GM23248 (cell line): Measurements from ENCODE around the gene NACC1. TPM values are rescaled to one million over a fixed set of nuclear protein-coding genes. Genes with fewer than 3 reads are reported as not detected.

Experiments
- DNase-seq: peaks from one replicate; pipeline ENCODE4 v3.0.0-alpha.2; 2015
- H2AFZ ChIP-seq: fragments of 200-600 bp; sonication (generic); 2 replicates; pipeline ENCODE4 v1.6.1; 2016; ENCODE audit warnings: antibody characterized with exemption
- H3F3A ChIP-seq: fragments of 200-600 bp; sonication (generic); 2 replicates; pipeline ENCODE4 v1.6.1; 2016; ENCODE audit warnings: mild to moderate bottlenecking, antibody characterized with exemption, mixed run types; ENCODE audit not compliant: insufficient read depth
- H3K27ac ChIP-seq: fragments of 200-600 bp; sonication (generic); 2 replicates; pipeline ENCODE4 v1.5.1; 2016; ENCODE audit warnings: mild to moderate bottlenecking
- H3K27me3 ChIP-seq: fragments of 200-600 bp; sonication (generic); replicated peaks from 2 replicates; pipeline ENCODE4 v1.6.1; 2016; ENCODE audit warnings: mild to moderate bottlenecking; ENCODE audit not compliant: insufficient read depth
- H3K36me3 ChIP-seq: fragments of 200-600 bp; sonication (generic); 2 replicates; pipeline ENCODE4 v1.6.1; 2016; ENCODE audit warnings: low read depth, mild to moderate bottlenecking
- H3K4me1 ChIP-seq: fragments of 200-600 bp; sonication (generic); 2 replicates; pipeline ENCODE4 v1.6.1; 2016; ENCODE audit warnings: mild to moderate bottlenecking; ENCODE audit not compliant: insufficient read depth
- H3K4me2 ChIP-seq: fragments of 200-600 bp; sonication (generic); one replicate; pipeline ENCODE4 v1.6.1; 2016; ENCODE audit warnings: mild to moderate bottlenecking; ENCODE audit not compliant: unreplicated experiment
- H3K4me3 ChIP-seq: fragments of 200-600 bp; sonication (generic); 2 replicates; pipeline ENCODE4 v1.5.1; 2016; ENCODE audit warnings: mild to moderate bottlenecking
- H3K79me2 ChIP-seq: fragments of 200-600 bp; sonication (generic); 2 replicates; pipeline ENCODE4 v1.6.1; 2016; ENCODE audit warnings: mild to moderate bottlenecking; ENCODE audit not compliant: insufficient read depth
- H3K9ac ChIP-seq: fragments of 200-600 bp; sonication (generic); 2 replicates; pipeline ENCODE4 v1.6.1; 2016; ENCODE audit warnings: mild to moderate bottlenecking
- H3K9me2 ChIP-seq: fragments of 200-600 bp; sonication (generic); 2 replicates; pipeline ENCODE4 v1.6.1; 2016; ENCODE audit warnings: mixed run types, mild to moderate bottlenecking, moderate library complexity; ENCODE audit not compliant: insufficient read depth
- H3K9me3 ChIP-seq: fragments of 200-600 bp; sonication (generic); one replicate; pipeline ENCODE4 v1.6.1; 2017; ENCODE audit warnings: low read depth
- H4K20me1 ChIP-seq: fragments of 200-600 bp; sonication (generic); 2 replicates; pipeline ENCODE4 v1.6.0; 2016; ENCODE audit not compliant: insufficient read depth
- EZH2 ChIP-seq: fragments of 200-600 bp; sonication (generic); IDR thresholded peaks from 2 replicates; pipeline ENCODE4 v1.6.1; 2018; ENCODE audit warnings: antibody characterized with exemption, mild to moderate bottlenecking; ENCODE audit not compliant: insufficient read depth, poor library complexity, severe bottlenecking
- EZH2phosphoT487 ChIP-seq: fragments of 200-600 bp; sonication (generic); IDR thresholded peaks from 2 replicates; pipeline ENCODE4 v1.6.1; 2018; ENCODE audit warnings: antibody characterized with exemption, moderate library complexity, mild to moderate bottlenecking, low read depth; ENCODE audit not compliant: insufficient read depth
- WGBS, 2 experiments: methylation state at CpG; one replicate each; pipeline ENCODE4 v1.1.6; 2015 to 2017; ENCODE audit warnings: low lambda C conversion rate in 2 of 2, low coverage in 1 of 2; ENCODE audit errors: missing lambda C conversion rate in 2 of 2; 5-methylcytosine and 5-hydroxymethylcytosine counted together
- in situ Hi-C: fragments of 300-500 bp; cut with MboI; formaldehyde crosslinking; loops from 2 replicates; pipeline ENCODE4 v1.15.0; 2020
- polyA plus RNA-seq: library from polyadenylated mRNA; unstranded; fragments of >200 nt; fragmentation: Nextera tagmentation; extraction: Ambion mirVana; gene quantifications from 2 replicates; pipeline ENCODE4 v1.2.1, GENCODE V29; 2016
- total RNA-seq: library from RNA; depleted of rRNA; stranded (reverse); fragments of >200 nt; shearing (Covaris generic); gene quantifications from 2 replicates; pipeline ENCODE4 v1.2.3, GENCODE V29; 2014

Gene NACC1
- total and polyA plus RNA-seq, 2 experiments from 2014 or later = 1.4 to 104 TPM

DNA sequence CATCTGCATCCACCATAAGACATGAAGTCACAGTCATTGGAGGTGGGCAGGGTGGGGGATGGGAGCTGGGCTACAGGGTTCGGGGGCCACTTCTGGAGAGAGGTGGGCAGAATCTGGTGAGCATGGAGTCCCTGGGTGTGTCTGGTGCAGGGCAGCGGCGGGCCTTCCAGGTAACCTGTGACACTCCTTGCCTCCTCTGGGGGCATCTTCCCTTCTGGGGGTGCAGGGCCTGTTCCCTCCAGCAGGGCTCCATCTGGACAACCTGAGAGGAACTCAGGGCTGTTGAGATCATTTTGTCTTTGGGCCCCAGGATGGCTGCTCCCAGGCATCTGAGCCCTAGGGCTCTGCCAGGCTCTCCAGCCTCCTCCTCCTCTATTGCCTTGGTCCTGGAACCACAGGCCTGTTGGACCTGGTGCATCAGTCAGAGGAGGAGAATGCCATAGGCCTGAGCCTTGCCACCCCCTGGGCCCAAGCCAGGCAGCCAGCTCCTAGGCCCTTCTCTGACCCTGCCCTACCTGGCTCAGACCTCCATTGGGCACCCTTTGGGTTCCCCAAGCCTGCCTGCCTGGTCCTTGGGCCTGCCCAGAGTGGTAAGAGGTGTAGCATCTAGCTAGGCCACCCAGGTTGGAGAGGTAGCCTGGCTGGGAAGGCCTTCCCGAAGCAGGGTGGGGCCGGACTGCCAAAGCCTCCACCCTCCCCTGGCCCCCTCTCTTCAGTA lies 28.8 kb upstream of the NACC1 start:
- no peaks in the 10 kb centered on the region for H3K9me3 ChIP-seq
- peak overlapping the region; percentile 78 for H3K27ac ChIP-seq
- H3K4me1 ChIP-seq = peaks cover 25% of the 10 kb centered on the region
- H3F3A ChIP-seq = peaks cover 33% of the 10 kb centered on the region
- TF ChIP-seq EZH2phosphoT487 (no peak), EZH2 (no peak)
- whole genome bisulfite sequencing, 2 experiments = 46 to 78% methylated on average over 4 to 5 of the region's 5 CpGs
- no peak overlapping the region for H2AFZ ChIP-seq
- no peaks in the 10 kb centered on the region for H3K27me3 ChIP-seq
- no peak overlapping the region for H3K4me3 ChIP-seq
- DNase-seq = peak; percentile 69
- H3K79me2 ChIP-seq = peaks cover 37% of the 10 kb centered on the region
- in situ Hi-C loops = no loop called here
- no peaks in the 10 kb centered on the region for H3K9me2 ChIP-seq
- H3K9ac ChIP-seq = peak overlapping the region; percentile 55; the same call in 1 of the 2 replicates
- peaks cover 6% of the 10 kb centered on the region; the same call in 1 of the 2 replicates for H3K36me3 ChIP-seq
- no peak overlapping the region for H3K4me2 ChIP-seq
- no peaks in the 10 kb centered on the region for H4K20me1 ChIP-seq

DNA sequence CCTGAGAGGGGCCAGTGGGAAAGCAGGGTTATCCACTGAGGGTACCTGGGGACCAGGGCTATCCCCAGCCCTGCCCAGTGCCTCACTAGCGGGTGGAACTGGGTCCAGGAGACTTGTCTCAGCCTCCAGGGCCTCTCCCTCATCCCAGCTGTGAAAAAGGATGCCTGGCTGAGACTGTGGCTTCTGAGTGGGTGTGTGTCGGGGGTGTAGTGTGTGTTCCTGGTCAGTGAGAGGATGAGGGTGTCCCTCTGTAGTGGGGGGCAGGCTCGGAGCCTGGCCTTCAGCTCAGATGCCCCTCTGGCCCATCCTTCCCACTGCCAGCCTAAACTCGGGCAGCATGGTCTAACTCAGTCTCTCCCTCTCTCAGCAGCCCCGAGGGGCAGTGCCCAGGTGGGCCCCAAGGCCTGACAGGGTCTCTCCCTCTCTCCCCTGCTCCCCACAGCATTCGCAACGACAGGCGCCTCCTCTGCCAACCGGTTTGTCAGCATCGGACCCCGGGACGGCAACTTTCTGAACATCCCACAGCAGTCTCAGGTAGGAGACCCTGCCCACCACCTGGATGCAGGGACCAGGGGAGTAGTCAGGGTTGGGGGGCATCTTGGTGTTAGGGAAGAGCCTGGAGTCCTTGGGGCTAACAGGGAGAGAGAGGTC lies 28.1 kb upstream of the NACC1 start:
- TF ChIP-seq EZH2 (no peak), EZH2phosphoT487 (no peak)
- 58 to 69% methylated on average over 12 of the region's 12 CpGs for WGBS, 2 experiments
- Histone ChIP-seq H3K9ac (peak overlapping the region; percentile 55), H3K4me3 (no peak overlapping the region), H3K36me3 (peaks cover 3% of the 10 kb centered on the region; the same call in 1 of the 2 replicates), H2AFZ (no peak overlapping the region), H3K9me2 (no peaks in the 10 kb centered on the region), H3F3A (peaks cover 30% of the 10 kb centered on the region), H3K27ac (peak overlapping the region; percentile 78), H3K4me1 (peaks cover 25% of the 10 kb centered on the region), H4K20me1 (no peaks in the 10 kb centered on the region), H3K4me2 (no peak overlapping the region), H3K27me3 (no peaks in the 10 kb centered on the region), H3K79me2 (peaks cover 38% of the 10 kb centered on the region), H3K9me3 (no peaks in the 10 kb centered on the region)
- in situ Hi-C loops = loop anchor here (10.0 kb wide), 1 partner anchor 105 kb away; no protein-coding TSS in a partner anchor
- no peak for DNase-seq

DNA sequence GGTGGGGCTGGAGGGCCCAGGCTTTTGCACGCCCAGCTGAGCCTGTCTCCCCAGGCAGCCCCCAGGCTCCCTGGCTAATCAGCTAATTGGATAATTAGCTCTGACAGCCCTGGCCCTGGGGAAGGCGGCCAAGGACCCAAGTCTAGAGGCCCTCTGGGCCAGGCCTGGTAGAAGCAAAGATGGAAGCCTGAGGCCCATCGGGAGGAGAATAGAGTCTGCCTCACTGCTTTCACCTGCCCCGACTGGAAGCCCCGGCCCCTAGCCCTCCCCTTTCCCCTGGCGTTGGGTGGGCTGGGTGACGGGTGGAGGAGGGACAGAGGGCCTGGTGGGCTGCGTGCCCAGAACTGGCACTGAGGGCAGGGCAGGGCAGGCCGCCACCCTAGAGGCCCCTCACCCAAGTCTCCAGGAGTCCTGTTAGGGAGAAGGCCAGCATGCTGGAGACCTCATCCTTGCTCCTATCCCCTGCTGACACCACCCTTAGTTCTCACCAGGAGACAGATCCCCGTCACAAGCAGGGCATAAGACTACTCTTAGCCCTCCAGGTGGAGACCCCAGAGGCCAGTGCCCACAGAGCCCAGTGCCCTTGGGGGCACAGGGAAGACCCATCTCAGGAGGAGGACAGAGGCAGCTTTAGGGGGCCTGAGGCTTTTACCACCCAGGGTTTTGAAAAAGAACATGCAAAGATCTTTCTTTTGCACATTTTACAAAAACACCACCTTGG lies 27.4 kb upstream of the NACC1 start:
- WGBS, 2 experiments = 55 to 62% methylated on average over 8 to 10 of the region's 10 CpGs
- H3K27ac ChIP-seq = peak overlapping the region; percentile 78
- no peak overlapping the region for H3K4me2 ChIP-seq
- no peak overlapping the region for H2AFZ ChIP-seq
- no peak overlapping the region for H3K4me3 ChIP-seq
- peaks cover 25% of the 10 kb centered on the region for H3K4me1 ChIP-seq
- H4K20me1 ChIP-seq = no peaks in the 10 kb centered on the region
- peak overlapping the region; percentile 55 for H3K9ac ChIP-seq
- no peaks in the 10 kb centered on the region for H3K27me3 ChIP-seq
- no peak for TF ChIP-seq EZH2
- TF ChIP-seq EZH2phosphoT487 = no peak
- H3F3A ChIP-seq = peaks cover 30% of the 10 kb centered on the region
- in situ Hi-C loops = loop anchor here (10.0 kb wide), 1 partner anchor 106 kb away; no protein-coding TSS in a partner anchor
- H3K79me2 ChIP-seq = peaks cover 31% of the 10 kb centered on the region
- peaks cover 3% of the 10 kb centered on the region; the same call in 1 of the 2 replicates for H3K36me3 ChIP-seq
- no peaks in the 10 kb centered on the region for H3K9me3 ChIP-seq
- no peaks in the 10 kb centered on the region for H3K9me2 ChIP-seq
- no peak for DNase-seq

DNA sequence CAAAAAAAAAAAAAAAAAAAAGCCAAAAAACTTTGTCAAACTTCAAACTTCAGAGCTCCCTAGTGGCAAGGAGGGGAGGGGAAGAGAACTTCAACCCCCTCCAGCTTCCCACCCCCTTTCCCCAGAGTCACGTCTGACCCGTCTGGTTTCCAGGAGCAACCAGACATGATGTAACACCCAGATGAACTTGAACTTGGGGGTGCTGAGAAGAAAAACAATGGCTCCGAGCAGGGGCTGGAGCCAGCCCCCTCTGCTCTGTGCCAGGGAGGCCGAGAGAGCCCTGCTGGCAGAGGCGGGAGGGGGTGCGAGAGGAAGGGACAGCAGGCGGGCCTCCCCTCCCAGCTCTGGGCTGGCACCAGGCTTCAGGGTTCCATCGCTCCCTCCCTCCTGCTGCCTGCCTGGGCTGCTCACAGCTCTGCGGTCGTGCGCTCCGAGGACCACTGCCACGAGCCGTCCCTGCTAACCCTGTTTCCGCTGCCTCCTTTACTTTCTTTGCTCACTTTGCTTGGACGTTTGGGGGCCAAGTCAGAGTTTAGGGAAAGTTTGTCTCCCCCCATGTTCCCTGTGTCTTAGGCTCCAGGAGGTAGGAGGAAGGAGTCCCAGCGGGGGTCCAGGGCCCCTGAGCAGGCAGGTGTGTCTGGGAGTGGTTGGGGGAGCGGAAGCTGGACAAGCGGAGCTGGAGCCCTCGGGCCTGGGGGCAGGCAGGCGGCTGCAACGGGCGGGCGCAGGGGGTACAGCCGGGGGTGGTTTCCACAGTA lies 26.5 kb upstream of the NACC1 start:
- no peak for TF ChIP-seq EZH2phosphoT487
- no peak for TF ChIP-seq EZH2
- Histone ChIP-seq H3K27ac (peak overlapping the region; percentile 78), H3F3A (peaks cover 26% of the 10 kb centered on the region), H3K4me3 (no peak overlapping the region), H4K20me1 (no peaks in the 10 kb centered on the region), H3K27me3 (no peaks in the 10 kb centered on the region), H3K4me2 (no peak overlapping the region), H2AFZ (no peak overlapping the region), H3K9me2 (no peaks in the 10 kb centered on the region), H3K79me2 (peaks cover 29% of the 10 kb centered on the region), H3K9ac (peak overlapping the region; percentile 55), H3K9me3 (no peaks in the 10 kb centered on the region), H3K36me3 (peaks cover 3% of the 10 kb centered on the region; the same call in 1 of the 2 replicates), H3K4me1 (peaks cover 25% of the 10 kb centered on the region)
- in situ Hi-C loops = loop anchor here (10.0 kb wide), 1 partner anchor 107 kb away; no protein-coding TSS in a partner anchor
- DNase-seq = peak; percentile 85
- 35 to 48% methylated on average over 24 to 25 of the region's 25 CpGs for WGBS, 2 experiments
